Measurements from ENCODE around the gene MGRN1. TPM values are rescaled to one million over a fixed set of nuclear protein-coding genes. Genes with fewer than 3 reads are reported as not detected.

MGRN1 gene
- total and polyA plus RNA-seq, 2 donors from 2014 or later, result 19.7 to 90.8 TPM

DNA sequence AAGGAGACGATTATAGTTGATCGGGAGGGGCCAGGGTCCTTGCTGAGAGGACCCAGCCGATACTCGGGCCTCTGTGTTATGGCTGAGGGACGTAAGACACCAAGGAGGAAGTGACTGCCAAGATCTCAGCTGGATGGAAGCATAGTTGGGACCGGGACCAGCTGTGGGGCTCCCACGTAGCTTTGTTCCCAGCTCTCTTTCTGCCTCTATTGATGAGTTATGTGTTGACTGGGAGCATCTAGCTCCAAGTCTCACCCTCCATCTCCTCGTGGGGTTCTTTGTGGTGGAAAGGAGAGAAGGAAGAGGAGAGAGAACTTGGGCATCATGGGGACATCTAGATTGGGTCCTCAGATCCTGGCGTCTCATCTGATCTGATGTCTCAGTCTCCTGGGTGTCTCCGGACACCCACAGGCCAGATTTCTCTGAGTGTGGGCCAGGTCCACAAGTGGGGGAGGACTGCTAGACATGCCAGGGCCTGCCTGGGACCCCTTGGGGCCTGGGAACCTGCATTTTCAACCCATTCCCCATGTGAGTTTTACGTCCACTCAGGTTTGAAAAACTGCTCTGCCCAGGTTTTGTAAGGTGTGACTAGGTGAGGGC, 1.0 kb downstream of the MGRN1 start:
- H3K36me3 ChIP-seq (ENCODE audit: control insufficient read depth in 2 of 3, insufficient read depth in 3 of 3, low read length in 3 of 3), result peaks cover 0 to 3% (median 0%) of the 10 kb centered on the region in 3 donors
- H3K27me3 ChIP-seq (ENCODE audit: control insufficient read depth, insufficient read depth, low read length), result no peaks in the 10 kb centered on the region
- no peaks in the 10 kb centered on the region for H3K9me3 ChIP-seq (ENCODE audit: control insufficient read depth in 2 of 3, insufficient read depth in 1 of 3, low read length in 3 of 3)
- H3K4me1 ChIP-seq (ENCODE audit: control insufficient read depth in 2 of 3, insufficient read depth in 2 of 3, low read depth in 1 of 3, low read length in 3 of 3), result peaks cover 0 to 20% (median 19%) of the 10 kb centered on the region in 3 donors
- no peak for TF ChIP-seq CTCF (IDR thresholded peaks at IDR 0.05; ENCODE audit: borderline replicate concordance, extremely low read depth, insufficient read depth)
- peak overlapping the region; percentile 79 to 86 (median 80) for H3K4me3 ChIP-seq (ENCODE audit: low read length in 3 of 3)
- H3K9ac ChIP-seq (ENCODE audit: low read length in 3 of 3), result peak overlapping the region; percentile 37 to 90 (median 78)
- FAIRE-seq (no peak), DNase-seq (no peak)
- intact Hi-C loops (cut with DNase I), result no loop called here
- H3K27ac ChIP-seq (ENCODE audit: low read depth in 2 of 2, low read length in 2 of 2), result peak overlapping the region; percentile 93 to 95

- H3K9me3 ChIP-seq (ENCODE audit: control insufficient read depth in 2 of 3, insufficient read depth in 1 of 3, low read length in 3 of 3), result peaks cover 0 to under 1% (median 0%) of the 10 kb centered on the region in 3 donors
- peaks cover 0 to 20% (median 19%) of the 10 kb centered on the region in 3 donors for H3K4me1 ChIP-seq (ENCODE audit: control insufficient read depth in 2 of 3, insufficient read depth in 2 of 3, low read depth in 1 of 3, low read length in 3 of 3)
- no peak for FAIRE-seq
- peaks cover 0 to 3% (median 0%) of the 10 kb centered on the region in 3 donors for H3K36me3 ChIP-seq (ENCODE audit: control insufficient read depth in 2 of 3, insufficient read depth in 3 of 3, low read length in 3 of 3)
- DNase-seq, result no peak
- no peak for TF ChIP-seq CTCF (IDR thresholded peaks at IDR 0.05; ENCODE audit: borderline replicate concordance, extremely low read depth, insufficient read depth)
- H3K27me3 ChIP-seq (ENCODE audit: control insufficient read depth, insufficient read depth, low read length), result no peaks in the 10 kb centered on the region
- peak overlapping the region in 1 of 2 donors; percentile 93 for H3K27ac ChIP-seq (ENCODE audit: low read depth in 2 of 2, low read length in 2 of 2)
- intact Hi-C loops (cut with DNase I), result no loop called here
- H3K9ac ChIP-seq (ENCODE audit: low read length in 3 of 3), result peak overlapping the region in 1 of 3 donors; percentile 78
- H3K4me3 ChIP-seq (ENCODE audit: low read length in 3 of 3), result peak overlapping the region in 2 of 3 donors; percentile 79 to 86
Measured at GRCh38 chr16:4626396-4626795, 1.8 kb downstream of the MGRN1 start.

- Histone ChIP-seq H3K27ac (ENCODE audit: low read depth in 2 of 2, low read length in 2 of 2) (no peak overlapping the region), H3K4me3 (ENCODE audit: low read length in 3 of 3) (no peak overlapping the region), H3K4me1 (ENCODE audit: control insufficient read depth in 2 of 3, insufficient read depth in 2 of 3, low read depth in 1 of 3, low read length in 3 of 3) (peaks cover 0 to 20% (median 19%) of the 10 kb centered on the region in 3 donors), H3K27me3 (ENCODE audit: control insufficient read depth, insufficient read depth, low read length) (no peaks in the 10 kb centered on the region), H3K9ac (ENCODE audit: low read length in 3 of 3) (no peak overlapping the region), H3K9me3 (ENCODE audit: control insufficient read depth in 2 of 3, insufficient read depth in 1 of 3, low read length in 3 of 3) (peaks cover 0 to 2% (median 0%) of the 10 kb centered on the region in 3 donors), H3K36me3 (ENCODE audit: control insufficient read depth in 2 of 3, insufficient read depth in 3 of 3, low read length in 3 of 3) (peaks cover 0 to 3% (median 0%) of the 10 kb centered on the region in 3 donors)
- DNase-seq (no peak), FAIRE-seq (no peak)
- TF ChIP-seq CTCF (IDR thresholded peaks at IDR 0.05; ENCODE audit: borderline replicate concordance, extremely low read depth, insufficient read depth), result no peak
- intact Hi-C loops (cut with DNase I), result no loop called here
Measured at GRCh38 chr16:4628283-4628682, 3.7 kb downstream of the MGRN1 start.

Data from kidney (tissue), 14 donors.